C4-2B (cell line): ENCODE measurements around the gene CFD.
A peak's percentile ranks its signal among the peaks of the same experiment; 100 is the strongest.

Experiments
- H3K27ac ChIP-seq: fragments of 450-650 bp; 2 replicates; pipeline ENCODE4 v1.5.1; 2017
- ZFX ChIP-seq: fragments of 450-650 bp; IDR thresholded peaks from 2 replicates; pipeline ENCODE4 v1.6.1; 2017
- TF ChIP-seq, protein P1 (sequence below): fragments of 450-650 bp; conservative IDR thresholded peaks from 2 replicates; pipeline ENCODE4 v1.5.1; 2017; ENCODE audit warnings: mild to moderate bottlenecking

CFD gene

DNA sequence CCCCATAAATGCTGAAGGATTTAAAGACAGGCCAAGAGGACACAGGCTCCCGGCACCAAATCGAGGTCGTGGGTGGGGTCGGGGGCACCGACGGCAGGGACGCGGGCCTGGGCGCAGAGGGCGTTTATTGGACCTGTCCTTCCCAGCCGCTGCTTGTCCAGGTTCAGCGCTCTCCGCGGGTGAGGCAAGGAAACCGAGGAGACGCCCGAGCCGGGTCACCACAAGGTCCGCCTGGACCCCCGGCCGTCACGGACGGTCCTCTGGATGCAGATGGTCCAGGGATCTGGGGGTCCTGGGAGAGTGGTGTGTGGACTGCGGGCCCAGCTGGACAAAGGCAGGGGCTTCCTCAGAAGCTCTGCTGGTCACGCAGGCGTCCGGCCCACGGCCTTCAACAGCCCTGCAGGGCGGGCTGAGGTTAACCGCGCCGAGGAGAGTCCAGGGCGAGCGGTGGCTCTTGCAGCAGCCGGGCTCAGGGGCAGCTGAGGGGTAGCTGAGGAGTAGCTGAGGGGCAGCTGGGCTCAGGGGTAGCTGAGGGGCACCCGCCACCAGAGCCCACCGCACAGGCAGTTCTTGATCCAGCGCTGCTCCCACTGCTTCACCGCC lies 8.5 kb downstream of the CFD start:
- TF ChIP-seq, protein P1, sequence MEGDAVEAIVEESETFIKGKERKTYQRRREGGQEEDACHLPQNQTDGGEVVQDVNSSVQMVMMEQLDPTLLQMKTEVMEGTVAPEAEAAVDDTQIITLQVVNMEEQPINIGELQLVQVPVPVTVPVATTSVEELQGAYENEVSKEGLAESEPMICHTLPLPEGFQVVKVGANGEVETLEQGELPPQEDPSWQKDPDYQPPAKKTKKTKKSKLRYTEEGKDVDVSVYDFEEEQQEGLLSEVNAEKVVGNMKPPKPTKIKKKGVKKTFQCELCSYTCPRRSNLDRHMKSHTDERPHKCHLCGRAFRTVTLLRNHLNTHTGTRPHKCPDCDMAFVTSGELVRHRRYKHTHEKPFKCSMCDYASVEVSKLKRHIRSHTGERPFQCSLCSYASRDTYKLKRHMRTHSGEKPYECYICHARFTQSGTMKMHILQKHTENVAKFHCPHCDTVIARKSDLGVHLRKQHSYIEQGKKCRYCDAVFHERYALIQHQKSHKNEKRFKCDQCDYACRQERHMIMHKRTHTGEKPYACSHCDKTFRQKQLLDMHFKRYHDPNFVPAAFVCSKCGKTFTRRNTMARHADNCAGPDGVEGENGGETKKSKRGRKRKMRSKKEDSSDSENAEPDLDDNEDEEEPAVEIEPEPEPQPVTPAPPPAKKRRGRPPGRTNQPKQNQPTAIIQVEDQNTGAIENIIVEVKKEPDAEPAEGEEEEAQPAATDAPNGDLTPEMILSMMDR, result no peak
- TF ChIP-seq ZFX, result no peak
- no peak overlapping the region for H3K27ac ChIP-seq

DNA sequence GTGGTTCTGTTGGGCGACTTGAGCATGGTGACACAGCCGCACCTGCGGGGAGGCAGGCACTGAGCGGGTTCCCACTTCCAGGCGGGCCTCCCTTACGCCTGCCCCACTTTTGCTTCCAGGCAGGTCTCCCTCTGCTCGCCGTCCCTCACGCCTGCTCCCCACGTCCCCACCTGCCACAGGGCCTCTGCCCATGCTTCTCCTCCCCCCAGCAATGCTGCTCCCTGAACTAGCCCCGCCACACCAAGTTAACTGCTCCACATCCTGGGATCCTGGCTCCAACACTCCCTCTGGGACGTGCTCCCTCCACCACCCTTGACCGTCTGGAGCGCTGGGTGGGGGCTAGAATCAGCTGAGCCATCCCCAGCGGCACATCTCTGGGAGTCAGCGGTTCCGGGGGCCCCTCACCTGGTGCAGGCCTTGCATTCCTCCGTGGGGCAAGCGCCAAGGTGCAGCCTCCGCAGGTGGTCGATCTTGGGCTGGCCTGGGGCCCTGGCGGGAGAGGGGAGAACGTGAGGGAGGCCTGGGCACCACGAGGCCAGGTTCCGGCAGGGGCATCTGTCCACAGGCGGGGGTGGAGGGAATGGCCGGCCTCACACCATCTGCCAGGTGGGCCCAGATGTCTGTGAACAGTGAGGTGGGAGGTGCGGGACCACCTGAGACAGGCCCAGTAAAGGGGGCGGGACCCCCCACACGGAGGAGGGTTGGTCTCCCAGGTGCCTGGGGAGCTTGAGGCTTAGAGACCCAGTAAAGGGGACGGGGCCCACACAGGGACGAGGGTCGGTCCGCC lies 9.2 kb downstream of the CFD start:
- peak overlapping the region; percentile 49 for H3K27ac ChIP-seq
- TF ChIP-seq ZFX, result no peak
- TF ChIP-seq, protein P1, result no peak

DNA sequence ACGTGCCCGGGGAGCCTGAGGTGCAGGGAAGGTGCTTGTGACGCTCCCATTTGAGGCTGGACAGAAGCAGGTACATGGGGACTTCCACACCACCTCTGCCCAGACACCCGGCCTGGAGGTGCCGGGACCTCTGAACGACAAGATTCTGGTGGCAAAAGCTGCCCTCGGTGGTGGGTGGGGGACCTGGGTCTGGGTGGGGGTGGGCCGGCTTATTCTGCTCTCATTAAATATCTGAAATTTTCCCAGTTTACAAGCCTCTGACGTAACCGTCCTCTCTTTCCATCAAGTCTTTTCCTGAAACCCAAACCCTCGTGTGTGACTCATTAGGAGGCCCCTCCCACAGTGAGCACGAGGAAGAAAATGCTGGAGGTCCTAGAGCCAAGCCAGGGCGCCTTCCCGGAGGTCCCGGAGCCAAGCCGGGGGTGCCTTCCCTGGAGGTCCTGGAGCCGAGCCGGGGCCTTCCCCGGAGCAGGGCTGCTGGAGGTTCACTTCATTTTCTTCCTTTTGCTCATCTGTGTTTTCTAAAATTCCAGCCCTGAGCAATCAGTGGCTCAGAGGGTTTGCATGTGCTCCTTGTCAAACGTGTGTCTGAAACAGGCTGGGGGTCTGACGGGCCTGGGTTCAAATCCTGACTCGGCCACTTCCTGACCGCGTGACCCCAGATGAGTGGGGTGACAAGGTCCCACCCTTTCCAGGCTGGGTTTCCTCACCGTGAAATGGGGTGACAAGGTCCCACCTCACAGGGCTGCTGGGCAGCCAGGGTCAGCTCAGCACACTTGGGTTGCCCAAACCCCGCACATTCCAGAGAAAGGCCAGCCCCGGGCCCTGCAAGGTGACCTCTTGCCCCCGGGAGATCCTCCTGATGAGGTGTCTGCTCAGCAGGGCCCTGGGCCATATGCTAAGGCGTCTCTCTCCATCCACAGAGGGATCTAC lies 10.0 kb downstream of the CFD start:
- peak overlapping the region; percentile 49 for H3K27ac ChIP-seq
- TF ChIP-seq ZFX, result no peak
- TF ChIP-seq, protein P1, result no peak

DNA sequence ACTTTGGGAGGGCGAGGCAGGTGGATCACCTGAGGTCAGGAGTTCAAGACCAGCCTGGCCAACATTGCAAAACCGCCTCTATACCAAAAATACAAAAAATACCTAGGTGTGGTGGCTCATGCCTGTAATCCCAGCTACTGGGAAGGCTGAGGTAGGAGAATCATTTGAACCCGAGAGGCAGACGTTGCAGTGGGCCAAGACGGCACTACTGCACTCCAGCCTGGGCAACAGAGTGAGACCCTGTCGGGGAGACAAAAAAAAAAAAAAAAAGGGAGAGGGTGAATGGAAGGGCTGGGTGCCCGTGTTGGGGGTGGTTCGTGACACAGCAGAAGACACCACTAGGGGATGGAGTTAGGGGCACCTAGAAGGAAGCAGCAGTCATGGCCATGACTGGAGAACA lies 10.8 kb downstream of the CFD start:
- H3K27ac ChIP-seq, result peak overlapping the region; percentile 49
- TF ChIP-seq, protein P1, result no peak
- TF ChIP-seq ZFX, result no peak

DNA sequence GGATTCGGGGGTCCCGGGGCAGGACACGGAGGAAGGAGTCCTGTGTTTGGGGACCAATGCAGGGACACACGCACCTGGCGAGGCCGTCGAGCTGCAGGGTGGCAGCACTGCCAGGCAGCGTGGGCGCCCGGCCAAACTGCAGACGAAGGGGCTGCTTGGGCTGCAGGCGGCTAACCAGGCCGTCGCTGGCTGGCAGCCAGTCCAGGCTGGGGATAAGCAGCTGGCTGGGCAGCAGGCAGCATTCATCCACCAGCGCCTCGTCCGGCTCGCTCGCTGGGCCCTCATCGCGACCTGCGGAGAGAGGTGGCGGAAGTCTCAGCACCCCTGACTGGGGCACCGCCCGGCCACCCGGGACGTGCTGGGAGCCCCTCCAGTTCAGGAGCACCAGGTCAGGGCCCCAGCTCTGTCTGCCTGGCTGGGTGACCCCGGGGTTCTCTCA lies 11.5 kb downstream of the CFD start:
- TF ChIP-seq, protein P1, result no peak
- no peak for TF ChIP-seq ZFX
- H3K27ac ChIP-seq, result no peak overlapping the region

DNA sequence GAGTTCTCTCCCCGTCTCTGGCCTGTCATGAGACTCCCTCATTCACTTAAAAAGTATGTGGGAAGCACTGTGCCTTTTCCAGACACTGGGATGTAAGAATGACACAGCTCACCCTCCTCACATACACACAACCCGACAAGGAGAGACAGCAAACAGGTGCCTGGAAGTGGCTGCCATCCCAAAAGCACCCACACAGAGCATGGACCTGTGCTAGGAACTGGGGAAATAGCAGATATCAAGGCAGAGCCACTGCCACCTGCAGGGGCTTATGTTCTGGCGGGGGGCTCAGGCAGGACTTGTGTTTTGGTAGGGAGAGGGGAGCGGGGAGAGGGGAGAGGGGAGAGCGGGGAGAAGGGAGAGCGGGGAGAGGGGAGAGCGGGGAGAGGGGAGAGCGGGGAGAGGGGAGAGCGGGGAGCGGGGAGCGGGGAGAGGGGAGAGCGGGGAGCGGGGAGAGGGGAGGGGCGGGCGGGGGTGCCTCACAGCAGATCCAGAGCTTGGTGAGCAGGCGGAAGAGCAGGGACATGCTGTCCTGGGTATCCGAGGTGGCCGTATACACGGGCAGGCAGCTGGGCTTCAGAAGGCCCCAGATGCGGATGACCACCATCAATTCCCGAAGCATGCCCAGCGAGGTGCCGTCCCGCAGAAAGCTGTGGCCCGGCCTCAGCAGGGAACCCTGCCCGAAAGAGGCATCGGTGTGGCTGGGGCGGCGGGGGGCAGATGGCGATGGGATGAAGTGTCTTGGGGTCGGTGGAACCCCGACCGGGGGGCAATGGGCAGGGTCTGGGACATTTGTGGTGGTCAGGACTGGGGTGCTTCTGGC lies 12.2 kb downstream of the CFD start:
- peak overlapping the region; percentile 6 for H3K27ac ChIP-seq
- TF ChIP-seq, protein P1, result no peak
- no peak for TF ChIP-seq ZFX
